GM21360 (cell line): Measurements from ENCODE around the gene PDE4B.
A peak's percentile ranks its signal among the peaks of the same experiment; 100 is the strongest.

Experiments
- ATAC-seq: cut with Tn5 transposase; IDR thresholded peaks from one replicate; pipeline ENCODE4 v1.9.1; 2021; ENCODE audit warnings: mild to moderate bottlenecking, moderate library complexity; ENCODE audit not compliant: unreplicated experiment

Gene PDE4B

DNA sequence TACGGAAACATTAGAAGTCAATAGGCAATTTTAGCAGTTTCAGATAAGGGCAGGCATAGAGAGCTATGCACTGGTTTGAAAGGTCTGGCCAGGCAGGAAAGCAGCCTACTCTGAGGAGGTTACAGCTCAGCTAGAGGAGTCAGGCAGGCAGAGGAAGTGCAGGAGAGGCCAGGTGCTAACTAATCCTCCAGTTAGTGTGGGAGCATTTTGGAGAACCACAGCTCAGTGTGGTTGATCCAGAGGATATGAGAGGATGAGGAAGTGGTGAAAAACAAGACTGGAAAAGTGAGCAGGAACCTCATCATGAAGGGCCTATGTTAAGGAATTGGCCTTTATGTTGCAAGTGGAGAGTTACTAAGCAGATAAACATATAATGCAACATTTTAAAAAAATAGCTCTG, 458.9 kb downstream of the PDE4B start:
- ATAC-seq = peak; percentile 39

DNA sequence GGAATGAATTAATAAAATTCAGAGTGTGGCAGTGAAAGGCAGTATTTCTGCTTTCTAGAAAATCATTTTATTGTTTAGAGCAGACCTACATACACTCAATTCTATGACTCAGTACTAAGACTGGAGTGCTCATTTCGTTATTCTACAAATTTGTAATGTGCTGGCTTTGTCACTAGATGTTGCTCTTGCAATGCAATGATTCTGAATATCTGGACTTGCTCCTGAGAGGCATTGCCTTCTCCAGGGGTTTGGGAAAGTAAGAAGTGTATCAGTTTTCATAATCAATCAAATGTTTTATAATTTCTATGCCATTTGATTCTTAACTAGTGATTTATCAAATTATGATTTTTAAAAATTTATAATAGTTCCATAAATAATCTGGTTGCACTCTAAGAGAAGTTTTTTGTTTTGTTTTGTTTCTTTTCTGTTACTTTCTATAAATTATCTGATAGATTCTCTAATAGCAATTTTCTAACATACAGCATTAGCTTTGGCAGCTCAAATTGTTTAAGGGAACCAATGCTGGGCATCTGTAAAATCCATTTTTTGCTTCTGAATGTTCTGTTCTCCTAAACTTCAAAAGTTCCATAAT, 460.7 kb downstream of the PDE4B start:
- no peak for ATAC-seq

DNA sequence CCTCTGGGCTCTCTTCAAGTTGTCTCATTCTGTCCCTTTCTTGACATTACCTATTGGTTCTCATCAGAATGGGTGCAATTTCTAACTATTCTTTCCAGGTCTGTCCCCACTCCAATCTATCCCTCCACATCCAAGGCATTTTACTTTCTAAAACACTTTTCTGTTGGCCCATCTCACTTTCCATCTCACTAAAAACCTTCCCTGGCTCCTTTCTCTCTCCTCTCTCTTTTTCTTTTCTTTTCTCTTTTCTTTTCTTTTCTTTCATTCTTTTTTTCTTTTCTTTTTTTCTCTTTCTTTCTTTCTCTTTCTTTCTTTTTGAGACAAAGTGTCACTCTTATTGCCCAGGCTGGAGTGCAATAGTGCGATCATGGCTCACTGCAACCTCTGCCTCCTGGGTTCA, 462.1 kb downstream of the PDE4B start:
- no peak for ATAC-seq

- ATAC-seq = no peak
These were observed 464.2 kb downstream of the PDE4B start for GRCh38 chr1:66256629-66257572.

DNA sequence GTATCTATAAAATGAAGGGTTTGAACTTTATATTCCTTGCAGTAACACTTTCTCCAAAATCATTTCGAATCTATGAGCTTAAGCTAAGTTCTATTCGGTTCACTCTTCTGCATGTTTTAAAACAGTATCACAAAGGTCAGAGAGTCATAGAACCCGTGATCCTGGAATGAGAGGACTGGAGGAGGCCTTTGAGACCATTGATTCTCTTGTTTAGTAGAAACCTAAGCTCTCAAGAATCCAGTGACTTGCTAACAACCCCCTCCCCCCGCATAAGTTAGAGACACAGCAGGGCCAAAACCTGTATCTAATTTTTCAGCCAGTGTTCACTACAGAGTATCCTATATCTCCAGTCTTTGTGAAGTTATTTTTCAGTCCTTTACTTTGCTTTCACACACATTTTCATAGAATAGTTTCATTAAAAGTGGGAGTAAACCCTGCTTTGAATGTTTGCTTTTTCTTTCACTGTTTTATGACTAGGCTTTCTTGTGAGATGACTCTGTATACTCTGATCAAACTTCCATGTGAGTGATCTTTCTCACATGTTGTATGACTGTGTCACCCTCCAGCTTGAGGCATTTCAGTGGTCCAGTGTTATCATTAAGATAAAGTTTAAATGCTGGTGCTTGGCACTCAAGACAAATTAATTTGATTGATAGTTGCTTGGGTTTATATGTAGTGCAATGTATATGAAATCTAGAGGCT, 465.9 kb downstream of the PDE4B start:
- ATAC-seq = no peak

DNA sequence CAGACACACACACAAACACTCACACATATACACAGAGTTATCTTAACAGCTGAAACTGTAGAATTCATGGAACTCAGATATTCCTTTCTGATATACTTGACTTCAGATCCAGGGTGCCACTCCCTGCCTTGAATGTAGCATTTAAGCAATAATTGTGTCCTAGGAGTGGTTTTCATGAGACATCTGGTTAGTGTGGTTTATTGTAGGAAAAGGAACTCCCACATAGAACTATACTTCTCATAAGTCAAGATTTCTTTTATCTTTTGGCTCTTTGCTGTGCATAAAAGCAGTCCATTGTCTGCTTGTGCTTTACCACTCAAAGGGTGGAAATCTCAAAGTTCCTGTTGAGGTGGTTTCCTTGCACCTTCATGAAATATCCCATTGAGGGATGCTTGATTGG, 468.7 kb downstream of the PDE4B start:
- no peak for ATAC-seq

DNA sequence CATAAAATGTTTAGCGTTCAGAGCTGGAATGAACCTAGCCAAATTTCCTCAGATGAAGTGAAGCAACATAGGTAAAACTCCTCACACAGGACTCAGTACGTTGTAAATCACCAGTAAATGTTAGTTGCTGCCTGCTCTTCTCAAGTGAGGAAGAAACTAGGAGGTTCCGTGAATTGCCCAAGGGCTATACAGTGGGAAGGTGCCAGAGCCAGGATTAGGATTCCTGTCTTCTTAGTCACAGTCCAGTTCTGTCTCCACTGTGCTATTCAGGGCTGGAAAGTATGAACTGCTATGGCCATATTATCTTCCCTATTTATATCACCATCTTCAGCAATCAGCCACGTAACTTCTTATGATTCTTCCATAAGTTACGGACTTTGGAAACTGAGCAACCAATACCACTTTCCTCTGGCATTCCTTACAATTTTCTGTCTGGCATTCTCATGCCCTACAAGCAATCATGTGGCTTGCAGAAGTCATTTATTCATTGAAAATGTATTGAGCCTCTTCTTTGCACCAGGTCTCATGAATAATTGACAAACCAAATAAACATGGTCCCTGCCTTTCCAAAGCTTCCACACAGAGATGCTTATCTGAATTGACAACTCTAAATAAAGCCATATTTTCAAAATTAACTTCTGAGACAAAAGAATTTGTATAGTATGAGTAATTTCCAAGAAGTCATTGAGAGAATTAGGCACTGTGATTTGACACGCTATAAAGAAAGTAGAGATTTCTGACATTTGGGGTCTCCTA, 469.7 kb downstream of the PDE4B start:
- no peak for ATAC-seq

GRCh38 chr1:66265268-66265667, 472.6 kb downstream of the PDE4B start:
- no peak for ATAC-seq

GRCh38 chr1:66265796-66266195, 473.1 kb downstream of the PDE4B start:
- no peak for ATAC-seq

GRCh38 chr1:66266350-66266749, 473.7 kb downstream of the PDE4B start:
- no peak for ATAC-seq

GRCh38 chr1:66266756-66267155, 474.1 kb downstream of the PDE4B start:
- ATAC-seq = no peak

DNA sequence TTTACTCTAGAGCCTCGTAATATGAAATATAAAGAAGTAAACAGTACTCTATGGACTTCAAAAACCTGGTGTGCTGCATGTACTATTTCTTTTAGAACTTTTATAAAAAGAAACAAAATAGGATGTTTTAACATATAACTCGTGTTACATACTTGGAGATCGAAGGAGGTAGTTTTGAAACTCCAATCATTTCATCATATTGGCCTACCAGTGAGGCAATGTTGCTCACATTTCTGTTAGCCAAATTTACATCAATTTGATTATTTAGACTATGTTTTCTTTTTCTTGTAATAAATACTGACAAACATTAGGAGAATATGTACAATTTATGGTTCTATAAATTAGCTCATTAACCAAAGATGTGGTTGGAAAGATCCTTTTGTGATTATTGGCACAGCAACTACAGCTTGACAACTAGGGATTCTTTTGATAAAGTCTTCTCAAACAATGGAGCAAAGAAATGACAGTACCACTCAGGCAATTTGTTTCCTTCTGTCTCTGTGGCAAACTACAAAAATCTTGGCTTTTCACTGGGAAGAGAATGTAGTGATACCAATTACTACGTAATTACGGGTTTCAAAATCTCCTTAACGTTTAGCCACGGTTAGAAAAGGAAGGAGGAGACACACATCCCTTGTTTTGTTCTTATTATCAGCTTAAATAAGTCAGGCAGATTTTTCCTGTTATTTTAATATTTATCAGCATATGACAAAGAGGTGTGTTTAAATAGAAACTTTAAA, 474.7 kb downstream of the PDE4B start:
- no peak for ATAC-seq

- ATAC-seq = no peak
These were observed 476.5 kb downstream of the PDE4B start for GRCh38 chr1:66269222-66269621.

DNA sequence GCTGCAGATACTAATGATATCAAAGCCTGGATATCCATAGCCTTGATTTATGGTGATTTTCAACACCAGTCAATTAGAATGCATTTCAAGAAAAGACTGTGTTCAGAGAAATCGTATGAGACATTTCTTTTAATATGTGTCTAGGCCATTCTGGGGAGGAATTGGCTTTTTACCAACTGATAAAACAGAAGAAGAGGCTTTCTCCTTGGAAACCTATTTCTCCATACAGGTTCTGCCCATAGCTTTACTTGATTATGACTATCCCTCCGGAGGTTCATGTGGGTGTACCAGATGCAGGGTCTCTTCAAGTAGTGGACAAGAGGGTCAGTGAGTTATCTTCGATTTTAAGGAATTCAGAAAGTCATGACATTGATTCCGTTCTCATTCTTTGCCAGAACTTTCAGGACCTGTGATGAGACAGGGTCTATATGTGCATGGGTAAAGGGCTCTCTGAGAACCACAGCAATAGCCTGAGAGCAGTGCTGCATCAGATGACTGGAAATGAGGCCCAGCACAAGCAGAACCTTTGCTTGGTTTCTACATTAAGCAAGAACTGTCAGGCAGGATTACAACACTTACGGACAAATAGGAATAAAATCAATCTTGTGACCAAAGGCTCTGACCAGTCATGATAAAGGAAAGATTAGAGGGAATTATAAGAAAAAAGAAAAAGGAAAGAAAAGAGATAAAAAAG, 477.6 kb downstream of the PDE4B start:
- no peak for ATAC-seq

DNA sequence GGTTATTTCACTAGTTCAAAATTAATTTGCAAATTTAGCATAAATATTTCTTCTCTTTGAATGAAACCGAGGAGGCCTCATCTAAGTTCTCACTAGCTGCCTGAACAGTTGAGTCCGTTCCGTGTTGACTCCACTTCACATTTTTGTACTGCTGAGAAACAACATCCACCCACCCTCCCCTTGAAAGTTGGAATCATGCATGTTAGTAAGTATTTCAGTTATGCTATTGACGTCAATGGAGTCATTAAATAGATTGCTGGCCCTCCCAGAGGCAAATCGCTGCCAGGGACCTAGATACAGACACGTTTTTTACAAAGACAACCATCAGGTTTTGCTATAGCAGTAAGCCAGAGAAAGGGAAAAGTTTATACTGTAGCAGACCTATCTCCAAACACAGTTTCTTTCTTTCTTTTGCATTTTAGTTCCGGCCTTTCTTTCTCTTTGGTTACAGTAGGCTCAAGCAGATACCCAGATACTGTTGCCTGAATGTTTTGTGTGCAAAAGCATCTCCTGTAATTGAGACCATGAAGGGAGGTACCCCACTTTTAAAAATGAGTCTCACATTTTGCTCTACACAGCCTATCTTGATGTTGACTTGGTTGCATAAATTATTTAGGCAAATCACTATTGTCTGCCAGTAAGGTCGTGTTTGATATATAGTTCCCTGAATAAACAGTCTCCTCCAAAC, 478.7 kb downstream of the PDE4B start:
- no peak for ATAC-seq

GRCh38 chr1:66271904-66272254, 479.2 kb downstream of the PDE4B start:
- no peak for ATAC-seq

GRCh38 chr1:66273656-66274055, 481.0 kb downstream of the PDE4B start:
- ATAC-seq = no peak

DNA sequence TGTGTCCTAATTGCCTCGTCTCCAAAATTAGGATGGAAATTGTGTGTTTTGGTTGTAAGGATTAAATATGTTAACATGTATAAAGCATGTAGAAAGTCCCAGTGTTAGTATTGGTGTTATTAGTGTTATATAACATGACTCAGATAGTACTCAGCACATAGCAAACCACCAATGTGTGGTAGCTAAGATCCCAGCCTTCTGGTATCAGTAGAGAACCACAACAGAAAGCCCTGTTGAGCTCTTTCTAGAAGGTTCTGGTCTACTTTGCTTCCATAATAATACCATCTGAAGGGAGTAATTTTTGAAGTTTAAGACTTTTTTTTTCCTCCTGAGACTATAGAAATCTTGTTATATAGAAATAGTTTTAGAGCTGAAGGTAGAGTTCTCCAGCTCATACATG, 481.9 kb downstream of the PDE4B start:
- ATAC-seq = peak; percentile 40

- ATAC-seq = no peak
These were observed 482.4 kb downstream of the PDE4B start for GRCh38 chr1:66275083-66275482.
